Natural killer cell treated with Interleukin-12 subunit alpha and Interleukin-12 subunit beta and Interleukin-15 and Interleukin-18, amount 100 ng/mL, for 72 hours (primary cell): ENCODE measurements around the gene RNF130. TPM values are rescaled to one million over a fixed set of nuclear protein-coding genes. Genes with fewer than 3 reads are reported as not detected.
"Not testable (repeated sequence)": the region's sequence is repeated elsewhere in the genome, so short reads cannot be mapped to it uniquely, and the experiment has no call there.

ENCODE experiments used
- ATAC-seq, 2 donors: fragments of 150-1000 bp; cut with Tn5 transposase in 1 of 2; sonication (Bioruptor Pico), chemical (Tn5 transposase) in 1 of 2; 2 replicates each; pipeline ENCODE4 v1.10.0; 2021
- DNase-seq: peaks from one replicate; pipeline ENCODE4 v3.0.0; 2022; ENCODE audit warnings: low spot score
- H3K27ac Mint-ChIP-seq, 2 donors: 1 replicate in 1 of 2; 2 replicates in 1 of 2; pipeline ENCODE4 v1.8.0; 2022; ENCODE audit warnings: mixed read lengths in 2 of 2, mild to moderate bottlenecking in 1 of 2, moderate library complexity in 1 of 2
- H3K27me3 Mint-ChIP-seq, 2 donors: 1 replicate in 1 of 2; 2 replicates in 1 of 2; pipeline ENCODE4 v1.8.0; 2022; ENCODE audit warnings: mixed read lengths in 2 of 2
- H3K36me3 Mint-ChIP-seq: one replicate; pipeline ENCODE4 v1.8.0; 2022; ENCODE audit warnings: mixed read lengths
- H3K4me1 Mint-ChIP-seq, 2 donors: 1 replicate in 1 of 2; 2 replicates in 1 of 2; pipeline ENCODE4 v1.8.0; 2022; ENCODE audit warnings: low read depth in 2 of 2, mixed read lengths in 2 of 2, mild to moderate bottlenecking in 1 of 2
- H3K4me3 Mint-ChIP-seq: one replicate; pipeline ENCODE4 v1.8.0; 2022; ENCODE audit warnings: mixed read lengths
- H3K9me3 Mint-ChIP-seq: 2 replicates; pipeline ENCODE4 v1.8.0; 2022; ENCODE audit warnings: mixed read lengths
- total RNA-seq, 2 donors: library from RNA; stranded (reverse); gene quantifications; one replicate each; pipeline ENCODE4 v1.2.3, GENCODE V29; 2022

Gene RNF130
- total RNA-seq, 2 donors from 2014 or later, result 12.4 to 17.0 TPM

GRCh38 chr5:180098526-180098925 is 27.0 kb upstream of the RNF130 start:
- ATAC-seq, result no peak
- Mint-ChIP-seq H3K4me3 (no peak overlapping the region), H3K4me1 (peaks cover 0 to 3% of the 10 kb centered on the region in 2 donors), H3K9me3 (no peaks in the 10 kb centered on the region), H3K27me3 (peaks cover 23 to 24% of the 10 kb centered on the region in 2 donors), H3K27ac (no peak overlapping the region), H3K36me3 (peaks cover 4% of the 10 kb centered on the region)
- peak; percentile 44 for DNase-seq

DNA sequence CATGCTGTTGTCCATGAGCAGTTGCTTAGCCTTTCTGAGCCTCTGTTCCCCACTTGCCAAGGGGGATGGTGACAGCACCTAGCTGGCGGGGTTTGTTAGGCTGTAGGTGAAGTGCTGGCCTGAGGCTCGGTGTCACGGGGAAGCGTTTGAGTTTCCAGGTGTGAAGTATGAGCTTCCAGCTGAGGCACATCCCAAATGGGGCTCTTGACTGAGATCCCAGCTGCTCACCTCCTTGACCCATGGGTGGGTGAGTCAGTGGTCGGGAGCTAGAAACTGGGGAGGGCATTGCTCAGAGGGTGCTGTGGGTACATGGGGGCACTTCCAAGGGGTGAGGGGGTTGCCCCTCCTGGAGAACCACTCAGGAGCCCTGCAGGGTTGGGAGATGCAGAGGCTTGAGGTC is 26.4 kb upstream of the RNF130 start:
- ATAC-seq (no peak), DNase-seq (peak; percentile 48)
- H3K4me1 Mint-ChIP-seq, result peaks cover 0 to 3% of the 10 kb centered on the region in 2 donors
- peaks cover 21 to 25% of the 10 kb centered on the region in 2 donors for H3K27me3 Mint-ChIP-seq
- no peak overlapping the region for H3K27ac Mint-ChIP-seq
- peaks cover 4% of the 10 kb centered on the region for H3K36me3 Mint-ChIP-seq
- H3K9me3 Mint-ChIP-seq, result no peaks in the 10 kb centered on the region
- no peak overlapping the region for H3K4me3 Mint-ChIP-seq

DNA sequence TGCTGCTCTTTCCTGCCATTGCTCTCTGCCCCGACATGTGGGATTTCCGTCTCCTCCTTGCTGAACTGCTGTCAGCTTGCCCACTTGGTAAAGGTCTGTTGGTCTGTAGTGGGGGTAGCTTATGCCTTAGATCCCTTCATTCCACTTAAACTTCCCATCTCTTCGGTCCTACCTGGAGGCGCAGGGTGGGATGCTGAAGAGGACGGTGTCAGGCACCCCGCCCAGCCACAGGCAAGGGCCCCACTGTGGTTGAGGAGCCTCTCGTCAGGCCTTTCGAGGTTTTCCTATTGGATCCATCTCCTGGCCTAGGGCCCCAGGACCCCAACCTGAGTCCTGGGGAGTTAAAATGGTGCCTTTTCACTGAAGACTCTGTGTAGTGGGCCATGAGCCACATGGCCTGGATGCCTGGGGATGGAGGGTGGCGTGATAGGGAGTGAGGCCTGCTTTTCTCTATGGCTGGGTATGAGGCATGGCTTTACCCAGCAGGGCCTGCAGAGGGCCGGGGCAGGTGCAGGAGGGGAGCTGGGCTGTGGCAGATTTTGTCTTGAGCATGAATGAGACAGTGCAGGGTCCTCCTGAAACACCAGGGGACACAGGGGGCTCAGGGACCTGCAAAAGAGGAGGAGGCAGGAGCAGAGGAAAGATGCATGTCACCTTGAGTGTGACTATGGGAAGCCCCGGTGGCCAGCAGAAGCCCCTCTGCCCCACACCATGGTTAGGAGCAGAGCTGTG is 25.8 kb upstream of the RNF130 start:
- H3K4me3 Mint-ChIP-seq, result no peak overlapping the region
- peaks cover 18 to 27% of the 10 kb centered on the region in 2 donors for H3K27me3 Mint-ChIP-seq
- peaks cover 4% of the 10 kb centered on the region for H3K36me3 Mint-ChIP-seq
- DNase-seq, result peak; percentile 49
- H3K9me3 Mint-ChIP-seq, result no peaks in the 10 kb centered on the region
- H3K4me1 Mint-ChIP-seq, result peaks cover 0 to 3% of the 10 kb centered on the region in 2 donors
- peak overlapping the region in 1 of 2 donors; percentile 56 for H3K27ac Mint-ChIP-seq
- no peak for ATAC-seq

- ATAC-seq (no peak), DNase-seq (peak; percentile 49)
- H3K4me1 Mint-ChIP-seq, result peaks cover 0 to 6% of the 10 kb centered on the region in 2 donors
- H3K27ac Mint-ChIP-seq, result peak overlapping the region in 1 of 2 donors; percentile 56
- no peaks in the 10 kb centered on the region for H3K9me3 Mint-ChIP-seq
- H3K36me3 Mint-ChIP-seq, result peaks cover 4% of the 10 kb centered on the region
- H3K27me3 Mint-ChIP-seq, result peaks cover 16 to 27% of the 10 kb centered on the region in 2 donors
- H3K4me3 Mint-ChIP-seq, result no peak overlapping the region
These were observed 25.1 kb upstream of the RNF130 start for GRCh38 chr5:180096616-180097015.

DNA sequence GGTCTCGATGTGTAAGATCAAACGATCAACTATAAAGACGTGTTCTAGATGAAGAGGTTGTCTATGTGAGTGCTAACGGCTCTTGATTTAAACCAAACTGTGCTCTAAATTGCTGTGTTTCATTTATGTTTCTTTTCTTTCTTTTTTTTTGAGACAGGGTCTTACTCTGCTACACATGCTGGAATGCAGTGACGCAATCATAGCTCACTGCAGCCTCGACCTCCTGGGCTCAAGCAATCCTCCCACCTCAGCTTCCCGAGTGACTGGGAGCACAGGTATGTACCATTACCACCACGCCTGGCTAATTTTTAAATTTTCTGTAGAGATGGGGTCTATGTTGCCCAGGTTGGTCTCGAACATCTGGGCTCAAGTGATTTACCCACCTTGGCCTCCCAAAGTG is 24.0 kb upstream of the RNF130 start:
- peaks cover 0 to 11% of the 10 kb centered on the region in 2 donors for H3K4me1 Mint-ChIP-seq
- H3K9me3 Mint-ChIP-seq, result no peaks in the 10 kb centered on the region
- no peak overlapping the region for H3K4me3 Mint-ChIP-seq
- peaks cover 4% of the 10 kb centered on the region for H3K36me3 Mint-ChIP-seq
- DNase-seq, result no peak
- ATAC-seq, result no peak
- H3K27me3 Mint-ChIP-seq, result peaks cover 16 to 27% of the 10 kb centered on the region in 2 donors
- peak overlapping the region in 1 of 2 donors; percentile 47 for H3K27ac Mint-ChIP-seq

DNA sequence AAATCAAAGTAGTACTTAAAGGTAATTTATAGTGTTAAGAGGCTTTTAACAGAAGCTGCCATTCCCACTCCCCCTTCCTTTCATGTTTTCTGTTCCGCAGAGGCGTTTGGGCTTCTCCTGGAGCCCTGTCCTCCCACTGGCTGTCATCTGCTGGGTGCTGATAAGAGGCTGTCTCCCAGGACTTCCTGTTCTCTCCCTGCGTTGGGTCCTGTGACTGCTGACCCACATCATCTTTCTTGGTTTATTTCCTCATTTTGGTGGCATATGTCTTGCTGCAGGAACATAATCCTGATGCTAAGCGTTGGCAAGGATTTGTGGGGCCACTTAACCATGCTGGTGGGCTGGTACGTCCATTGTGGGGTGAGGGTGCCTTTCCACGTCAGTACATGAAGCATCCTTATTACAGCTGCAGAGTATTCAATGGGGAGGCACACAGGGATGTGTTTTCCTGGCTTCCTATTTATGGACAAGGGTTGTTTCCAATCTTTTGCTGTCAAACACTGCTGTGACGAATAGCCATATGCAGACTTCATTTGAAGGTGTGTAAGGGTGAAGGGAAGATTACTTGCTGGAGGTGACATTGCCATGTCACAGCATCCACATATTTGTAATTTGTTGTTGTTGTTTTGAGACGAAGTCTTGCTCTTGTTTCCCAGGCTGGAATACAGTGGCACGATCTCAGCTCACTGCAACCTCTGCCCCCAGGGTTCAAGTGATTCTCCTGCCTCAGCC is 22.3 kb upstream of the RNF130 start:
- ATAC-seq, result no peak
- Mint-ChIP-seq H3K9me3 (no peaks in the 10 kb centered on the region), H3K36me3 (peaks cover 4% of the 10 kb centered on the region), H3K4me1 (peaks cover 0 to 15% of the 10 kb centered on the region in 2 donors), H3K27ac (no peak overlapping the region), H3K4me3 (no peak overlapping the region), H3K27me3 (peaks cover 18 to 27% of the 10 kb centered on the region in 2 donors)
- DNase-seq, result peak; percentile 37

DNA sequence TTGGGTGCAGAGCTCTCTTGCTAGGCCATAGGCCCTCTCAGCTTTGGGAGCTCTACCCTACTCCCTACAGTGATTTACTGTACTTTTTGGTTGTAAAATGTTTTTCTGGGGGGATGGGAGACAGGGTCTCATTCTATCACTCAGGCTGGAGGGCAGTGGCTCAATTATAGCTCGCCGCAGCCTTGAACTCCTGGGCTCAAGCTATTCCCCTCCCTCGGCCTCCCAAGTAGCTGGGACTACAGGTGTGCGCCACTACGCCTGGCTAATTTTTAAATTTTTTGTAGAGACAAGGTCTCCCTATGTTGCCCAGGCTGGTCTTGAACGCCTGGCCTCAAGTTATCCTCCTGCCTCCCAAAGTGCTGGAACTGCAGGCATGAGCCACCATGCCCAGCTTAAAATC is 21.7 kb upstream of the RNF130 start:
- ATAC-seq (no peak), DNase-seq (peak; percentile 13)
- peaks cover 2 to 17% of the 10 kb centered on the region in 2 donors for H3K4me1 Mint-ChIP-seq
- H3K4me3 Mint-ChIP-seq, result no peak overlapping the region
- peak overlapping the region in 1 of 2 donors; percentile 31 for H3K27ac Mint-ChIP-seq
- peaks cover 4% of the 10 kb centered on the region for H3K36me3 Mint-ChIP-seq
- peaks cover 21 to 27% of the 10 kb centered on the region in 2 donors for H3K27me3 Mint-ChIP-seq
- no peaks in the 10 kb centered on the region for H3K9me3 Mint-ChIP-seq

DNA sequence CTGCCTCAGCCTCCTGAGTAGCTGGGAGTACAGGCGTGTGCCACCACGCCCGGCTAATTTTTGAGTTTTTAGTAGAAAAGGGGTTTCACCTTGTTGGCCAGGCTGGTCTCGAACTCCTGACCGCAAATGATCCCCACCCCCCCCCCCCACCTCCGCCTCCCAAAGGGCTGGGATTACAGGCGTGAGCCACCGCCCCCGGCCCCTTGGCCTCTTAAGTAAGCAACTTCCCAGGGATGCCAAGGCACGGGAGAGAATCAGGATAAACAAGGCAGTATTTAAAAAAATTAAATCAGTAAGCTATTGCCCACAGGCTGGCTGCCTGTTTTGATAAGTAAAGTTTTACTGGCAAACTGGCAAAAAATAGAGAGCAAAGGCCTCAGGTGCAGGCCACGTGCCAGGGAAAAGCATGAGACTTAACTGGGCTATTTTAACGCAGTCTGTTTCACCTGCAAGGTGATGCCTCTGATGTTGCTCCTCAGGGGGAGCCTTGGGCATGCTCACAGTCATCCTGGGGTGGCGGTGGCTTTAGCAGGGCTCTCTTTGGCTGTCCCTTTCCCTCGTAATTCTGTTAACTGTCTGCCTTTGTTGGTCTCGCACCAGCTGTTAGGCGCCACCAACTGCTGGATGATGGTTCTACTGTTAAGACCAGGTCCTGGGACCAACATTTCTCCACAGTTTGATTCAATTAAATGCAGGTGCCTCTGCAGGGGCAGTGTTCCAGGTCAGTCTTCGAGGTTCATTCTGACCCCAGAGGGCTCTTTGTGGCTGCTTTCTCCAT is 19.4 kb upstream of the RNF130 start:
- no peak overlapping the region for H3K27ac Mint-ChIP-seq
- peak overlapping the region; percentile 60 for H3K4me3 Mint-ChIP-seq
- peaks cover 4% of the 10 kb centered on the region for H3K36me3 Mint-ChIP-seq

DNA sequence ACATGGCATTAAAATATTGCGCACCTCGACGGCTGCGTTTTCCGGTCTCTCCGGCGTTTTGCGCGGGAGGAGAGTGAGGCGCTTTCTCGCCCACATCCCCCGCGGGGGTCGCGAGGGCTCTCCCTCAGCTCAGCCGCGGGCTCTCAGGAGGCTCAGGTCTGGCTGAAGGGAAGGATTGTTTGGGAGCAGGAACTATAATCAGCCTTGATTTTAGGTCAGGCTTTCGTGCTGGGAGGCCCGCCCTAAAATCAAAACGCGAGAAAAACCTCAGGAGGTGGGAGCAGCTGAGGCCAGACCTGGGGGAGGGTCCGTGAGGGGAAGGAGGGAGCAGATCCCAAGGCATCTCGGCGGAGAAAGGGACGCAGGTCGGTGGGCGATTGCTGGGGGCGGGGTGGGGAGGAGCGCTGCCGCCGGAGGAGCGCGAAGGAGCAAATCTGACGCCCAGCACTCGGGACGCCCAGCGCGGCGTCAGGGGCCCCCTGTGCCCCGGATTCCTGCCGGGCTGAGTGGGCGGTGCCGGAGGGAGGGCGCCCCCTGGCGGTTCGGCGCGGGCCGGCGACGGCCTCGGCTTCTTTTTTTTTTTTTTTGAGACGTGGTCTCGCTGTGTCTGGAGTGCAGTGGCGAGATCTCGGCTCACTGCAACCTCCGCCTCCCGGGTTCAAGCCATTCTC is 18.7 kb upstream of the RNF130 start:
- peak overlapping the region; percentile 81 for H3K4me3 Mint-ChIP-seq
- no peaks in the 10 kb centered on the region for H3K9me3 Mint-ChIP-seq
- DNase-seq (peak; percentile 82), ATAC-seq (peak; percentile 92 to 93)
- peaks cover 17 to 25% of the 10 kb centered on the region in 2 donors for H3K27me3 Mint-ChIP-seq
- H3K27ac Mint-ChIP-seq, result peak overlapping the region in 1 of 2 donors; percentile 76
- H3K4me1 Mint-ChIP-seq, result peaks cover 26 to 36% of the 10 kb centered on the region in 2 donors
- peaks cover 2% of the 10 kb centered on the region for H3K36me3 Mint-ChIP-seq

More for the DNA sequence above, 19.4 kb upstream of the RNF130 start:
- peaks cover 22 to 25% of the 10 kb centered on the region in 2 donors for H3K27me3 Mint-ChIP-seq
- H3K4me1 Mint-ChIP-seq, result peaks cover 22 to 31% of the 10 kb centered on the region in 2 donors
- H3K9me3 Mint-ChIP-seq, result no peaks in the 10 kb centered on the region
- peak; percentile 55 for DNase-seq
- ATAC-seq, result no peak

- not testable (repeated sequence) for H3K36me3 Mint-ChIP-seq, H3K27ac Mint-ChIP-seq, H3K4me3 Mint-ChIP-seq, DNase-seq, H3K9me3 Mint-ChIP-seq, ATAC-seq
- Mint-ChIP-seq H3K4me1 (peaks cover 26 to 39% of the 10 kb centered on the region in 2 donors), H3K27me3 (peaks cover 14 to 23% of the 10 kb centered on the region in 2 donors)
These were observed 18.1 kb upstream of the RNF130 start for GRCh38 chr5:180089628-180090027.

DNA sequence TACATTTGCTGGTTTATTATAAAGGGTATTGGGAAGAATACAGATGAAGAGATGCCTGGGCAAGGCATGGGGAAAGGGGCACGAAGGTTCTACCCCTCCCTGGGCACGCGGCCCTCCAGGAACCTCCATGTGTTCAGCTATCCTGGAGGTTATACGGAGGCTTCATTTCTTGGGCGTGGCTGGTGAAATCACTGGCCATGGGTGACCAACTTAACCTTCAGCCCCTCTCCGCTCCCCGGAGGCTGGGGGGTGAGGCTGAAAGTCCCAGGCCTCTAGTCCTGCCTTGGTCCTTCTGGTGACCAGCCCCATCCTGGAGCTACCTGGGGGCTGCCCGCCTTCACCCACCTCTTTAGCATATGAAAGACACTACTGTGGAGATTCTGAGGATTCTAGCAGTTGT is 17.0 kb upstream of the RNF130 start:
- Mint-ChIP-seq H3K27me3 (peaks cover 8 to 26% of the 10 kb centered on the region in 2 donors), H3K4me3 (no peak overlapping the region), H3K4me1 (peaks cover 26 to 36% of the 10 kb centered on the region in 2 donors), H3K36me3 (no peaks in the 10 kb centered on the region), H3K27ac (no peak overlapping the region), H3K9me3 (no peaks in the 10 kb centered on the region)
- no peak for ATAC-seq
- no peak for DNase-seq

DNA sequence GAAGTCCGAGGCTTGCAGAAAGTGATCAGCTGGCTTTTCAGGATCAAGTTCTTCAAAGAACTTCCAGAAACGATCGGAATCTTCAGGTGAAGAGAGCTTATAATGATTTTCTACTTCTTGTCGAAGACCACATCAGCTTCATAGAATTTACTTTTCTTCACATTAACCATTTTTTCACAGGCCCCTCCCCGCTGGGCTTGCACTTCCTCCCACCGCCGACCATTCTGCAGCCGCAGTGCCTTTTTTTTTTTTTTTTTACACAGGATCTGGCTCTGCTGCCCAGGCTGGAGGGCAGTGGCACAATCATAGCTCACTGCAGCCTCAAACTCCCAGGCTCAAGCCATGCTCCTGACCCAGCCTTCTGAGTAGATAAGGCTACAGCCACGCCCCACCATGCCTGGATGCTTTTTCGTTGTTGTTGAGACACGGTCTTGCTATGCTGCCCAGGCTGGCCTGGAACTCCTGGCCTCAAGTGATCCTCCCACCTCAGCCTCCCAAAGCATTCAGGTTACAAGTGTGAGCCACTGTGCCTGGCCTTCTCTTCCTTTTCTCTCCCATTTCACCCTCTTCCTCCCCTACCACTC is 15.3 kb upstream of the RNF130 start:
- ATAC-seq (peak; percentile 40 to 46), DNase-seq (peak; percentile 65)
- Mint-ChIP-seq H3K9me3 (no peaks in the 10 kb centered on the region), H3K27me3 (peaks cover 6 to 27% of the 10 kb centered on the region in 2 donors), H3K27ac (peak overlapping the region; percentile 27 to 35), H3K36me3 (no peaks in the 10 kb centered on the region), H3K4me1 (peaks cover 26 to 35% of the 10 kb centered on the region in 2 donors), H3K4me3 (peak overlapping the region; percentile 21)

GRCh38 chr5:180085837-180086236 is 14.3 kb upstream of the RNF130 start:
- Mint-ChIP-seq H3K9me3 (no peaks in the 10 kb centered on the region), H3K27ac (no peak overlapping the region), H3K4me1 (peaks cover 26 to 29% of the 10 kb centered on the region in 2 donors), H3K27me3 (peaks cover 6 to 27% of the 10 kb centered on the region in 2 donors), H3K36me3 (no peaks in the 10 kb centered on the region), H3K4me3 (peak overlapping the region; percentile 34)
- DNase-seq, result no peak
- no peak for ATAC-seq
